Measurements from ENCODE around the gene ACTL6B.

DNA sequence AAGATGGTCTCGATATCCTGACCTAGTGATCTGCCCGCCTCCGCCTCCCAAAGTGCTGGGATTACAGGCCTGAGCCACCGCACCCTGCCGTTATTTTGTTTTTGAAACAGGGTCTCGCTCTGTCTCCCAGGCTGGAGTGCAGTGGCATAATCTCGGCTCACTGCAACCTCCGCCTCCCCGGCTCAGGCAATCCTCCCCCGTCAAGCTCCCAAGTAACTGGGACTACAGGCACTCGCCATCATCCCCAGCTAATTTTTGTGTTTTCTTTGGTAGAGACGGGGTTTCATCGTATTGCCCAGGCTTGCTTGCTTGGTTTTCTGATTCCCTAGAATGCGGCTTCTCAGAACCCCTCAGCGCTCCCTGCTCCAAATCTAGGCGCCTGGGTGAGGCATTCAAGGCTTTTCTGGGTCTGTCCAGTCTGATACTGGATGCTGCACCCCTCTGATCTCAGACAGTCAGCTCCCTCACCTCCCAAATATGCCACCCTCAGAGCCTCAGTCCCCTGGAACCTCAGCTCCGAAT, 16.2 kb downstream of the ACTL6B start:
- TF ChIP-seq CTCF (IDR thresholded peaks at IDR 0.05; ENCODE audit: low read depth, low read length) (no peak), POLR2A (IDR thresholded peaks at IDR 0.05; ENCODE audit: extremely low read depth, insufficient read length) (no peak)
